Mesothelial cell of epicardium (in vitro differentiated cells): Measurements from ENCODE around the gene PLA2G6. TPM values are rescaled to one million over a fixed set of nuclear protein-coding genes. Genes with fewer than 3 reads are reported as not detected.

Experiments
- DNase-seq, 2 experiments: peaks; one replicate each; pipeline ENCODE4 v3.0.0; 2021; ENCODE audit warnings: low spot score in 2 of 2; ENCODE audit not compliant: unreplicated experiment in 2 of 2
- H3K27ac Mint-ChIP-seq: 2 replicates; pipeline ENCODE4 v1.8.0; 2021; ENCODE audit warnings: mixed read lengths
- H3K27me3 Mint-ChIP-seq: 2 replicates; pipeline ENCODE4 v1.8.0; 2021; ENCODE audit warnings: low read depth, mixed read lengths
- H3K36me3 Mint-ChIP-seq: 2 replicates; pipeline ENCODE4 v1.8.0; 2021; ENCODE audit warnings: mixed read lengths
- H3K4me1 Mint-ChIP-seq: 2 replicates; pipeline ENCODE4 v1.8.0; 2021; ENCODE audit warnings: mixed read lengths
- H3K4me3 Mint-ChIP-seq: 2 replicates; pipeline ENCODE4 v1.8.0; 2021; ENCODE audit warnings: mild to moderate bottlenecking, moderate library complexity, mixed read lengths
- H3K9me3 Mint-ChIP-seq: 2 replicates; pipeline ENCODE4 v1.8.0; 2021; ENCODE audit warnings: mixed read lengths
- CTCF ChIP-seq: fragments of 200-600 bp; sonication (generic); IDR thresholded peaks from one replicate; pipeline ENCODE4 v1.5.0; 2021; ENCODE audit warnings: antibody characterized with exemption; ENCODE audit not compliant: unreplicated experiment
- total RNA-seq: library from RNA; stranded (reverse); gene quantifications from 3 replicates; pipeline ENCODE4 v1.2.1, GENCODE V29; 2021

PLA2G6 gene
- total RNA-seq, 1 donor from 2014 or later: 88.2 TPM

- H3K36me3 Mint-ChIP-seq: peaks cover 8% of the 10 kb centered on the region
- no peak for DNase-seq
- no peak overlapping the region for H3K4me3 Mint-ChIP-seq
- no peak for TF ChIP-seq CTCF
- H3K27ac Mint-ChIP-seq: no peak overlapping the region
- peaks cover 5% of the 10 kb centered on the region for H3K27me3 Mint-ChIP-seq
- no peaks in the 10 kb centered on the region for H3K9me3 Mint-ChIP-seq
- peaks cover 9% of the 10 kb centered on the region for H3K4me1 Mint-ChIP-seq
Measured at GRCh38 chr22:38086942-38087341, 94.7 kb downstream of the PLA2G6 start.

- H3K27ac Mint-ChIP-seq: no peak overlapping the region
- no peaks in the 10 kb centered on the region for H3K9me3 Mint-ChIP-seq
- peaks cover 8% of the 10 kb centered on the region for H3K27me3 Mint-ChIP-seq
- H3K4me1 Mint-ChIP-seq: peaks cover 9% of the 10 kb centered on the region
- DNase-seq: no peak
- TF ChIP-seq CTCF: no peak
- H3K4me3 Mint-ChIP-seq: no peak overlapping the region
- H3K36me3 Mint-ChIP-seq: peaks cover 8% of the 10 kb centered on the region
Measured at GRCh38 chr22:38086001-38086845, 95.4 kb downstream of the PLA2G6 start.

GRCh38 chr22:38085501-38085900 lies 96.1 kb downstream of the PLA2G6 start:
- peaks cover 8% of the 10 kb centered on the region for H3K36me3 Mint-ChIP-seq
- peaks cover 9% of the 10 kb centered on the region for H3K4me1 Mint-ChIP-seq
- H3K27me3 Mint-ChIP-seq: peaks cover 8% of the 10 kb centered on the region
- no peak overlapping the region for H3K27ac Mint-ChIP-seq
- no peak for DNase-seq
- no peak for TF ChIP-seq CTCF
- H3K4me3 Mint-ChIP-seq: no peak overlapping the region
- no peaks in the 10 kb centered on the region for H3K9me3 Mint-ChIP-seq

- Mint-ChIP-seq H3K9me3 (no peaks in the 10 kb centered on the region), H3K4me1 (peaks cover 9% of the 10 kb centered on the region), H3K27me3 (peaks cover 8% of the 10 kb centered on the region), H3K36me3 (peaks cover 8% of the 10 kb centered on the region), H3K4me3 (no peak overlapping the region), H3K27ac (no peak overlapping the region)
- TF ChIP-seq CTCF: no peak
- no peak for DNase-seq
Measured at GRCh38 chr22:38085056-38085455, 96.6 kb downstream of the PLA2G6 start.

GRCh38 chr22:38083931-38084631 lies 97.5 kb downstream of the PLA2G6 start, which contains the start of gene SLC16A8:
TSS of gene SLC16A8 (minus strand) at chr22:38084184. CDS start at chr22:38082873, 1,311 bp downstream.
- Mint-ChIP-seq H3K36me3 (peaks cover 8% of the 10 kb centered on the region), H3K4me3 (no peak within 1 kb of the TSS), H3K27ac (no peak within 1 kb of the TSS), H3K27me3 (peaks cover 8% of the 10 kb centered on the region), H3K9me3 (no peaks in the 10 kb centered on the region), H3K4me1 (peaks cover 9% of the 10 kb centered on the region)
- DNase-seq: no peak
- TF ChIP-seq CTCF: no peak
